ENCODE data around the gene GJB5.

GJB5 gene

GRCh38 chr1:34786521-34787325 lies 31.9 kb downstream of the GJB5 start:
- DNase-seq (ENCODE audit: low read depth), result peak; percentile 87
- TF ChIP-seq, protein P1, sequence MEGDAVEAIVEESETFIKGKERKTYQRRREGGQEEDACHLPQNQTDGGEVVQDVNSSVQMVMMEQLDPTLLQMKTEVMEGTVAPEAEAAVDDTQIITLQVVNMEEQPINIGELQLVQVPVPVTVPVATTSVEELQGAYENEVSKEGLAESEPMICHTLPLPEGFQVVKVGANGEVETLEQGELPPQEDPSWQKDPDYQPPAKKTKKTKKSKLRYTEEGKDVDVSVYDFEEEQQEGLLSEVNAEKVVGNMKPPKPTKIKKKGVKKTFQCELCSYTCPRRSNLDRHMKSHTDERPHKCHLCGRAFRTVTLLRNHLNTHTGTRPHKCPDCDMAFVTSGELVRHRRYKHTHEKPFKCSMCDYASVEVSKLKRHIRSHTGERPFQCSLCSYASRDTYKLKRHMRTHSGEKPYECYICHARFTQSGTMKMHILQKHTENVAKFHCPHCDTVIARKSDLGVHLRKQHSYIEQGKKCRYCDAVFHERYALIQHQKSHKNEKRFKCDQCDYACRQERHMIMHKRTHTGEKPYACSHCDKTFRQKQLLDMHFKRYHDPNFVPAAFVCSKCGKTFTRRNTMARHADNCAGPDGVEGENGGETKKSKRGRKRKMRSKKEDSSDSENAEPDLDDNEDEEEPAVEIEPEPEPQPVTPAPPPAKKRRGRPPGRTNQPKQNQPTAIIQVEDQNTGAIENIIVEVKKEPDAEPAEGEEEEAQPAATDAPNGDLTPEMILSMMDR (conservative IDR thresholded peaks at IDR 0.05; ENCODE audit: low read depth, low read length), result peak; percentile 94
- H3K4me3 ChIP-seq (ENCODE audit: low read depth, low read length), result no peak overlapping the region

- no peak overlapping the region for H3K4me3 ChIP-seq (ENCODE audit: low read depth, low read length)
- TF ChIP-seq, protein P1 (conservative IDR thresholded peaks at IDR 0.05; ENCODE audit: low read depth, low read length), result peak; percentile 36
- DNase-seq (ENCODE audit: low read depth), result peak; percentile 52
These were observed 32.9 kb downstream of the GJB5 start for GRCh38 chr1:34787461-34788420.

- no peak overlapping the region for H3K4me3 ChIP-seq (ENCODE audit: low read depth, low read length)
- TF ChIP-seq, protein P1 (conservative IDR thresholded peaks at IDR 0.05; ENCODE audit: low read depth, low read length), result no peak
- DNase-seq (ENCODE audit: low read depth), result no peak
These were observed 36.1 kb downstream of the GJB5 start for GRCh38 chr1:34790985-34791384.

- no peak for DNase-seq (ENCODE audit: low read depth)
- TF ChIP-seq, protein P1 (conservative IDR thresholded peaks at IDR 0.05; ENCODE audit: low read depth, low read length), result no peak
- H3K4me3 ChIP-seq (ENCODE audit: low read depth, low read length), result no peak overlapping the region
These were observed 37.6 kb downstream of the GJB5 start for GRCh38 chr1:34792424-34792823.

GRCh38 chr1:34792868-34793727 lies 38.3 kb downstream of the GJB5 start, which contains the start of gene GJA4:
Gene GJA4, plus strand, starts transcription at chr1:34792999. Its CDS starts 1,215 bp downstream, at chr1:34794214.
- H3K4me3 ChIP-seq (ENCODE audit: low read depth, low read length), result no peak within 1 kb of the TSS
- TF ChIP-seq, protein P1 (conservative IDR thresholded peaks at IDR 0.05; ENCODE audit: low read depth, low read length), result no peak

More at GRCh38 chr1:34792868-34793727, 38.3 kb downstream of the GJB5 start, which contains the start of gene GJA4:
- no peak for DNase-seq (ENCODE audit: low read depth)
